Endothelial cell of umbilical vein (primary cell): Measurements from ENCODE around the gene OCA2. TPM values are rescaled to one million over a fixed set of nuclear protein-coding genes. Genes with fewer than 3 reads are reported as not detected.
"Not testable (repeated sequence)": the region's sequence is repeated elsewhere in the genome, so short reads cannot be mapped to it uniquely, and the experiment has no call there.

Source experiments
- BruUV-seq: library from RNA; stranded (reverse); fragments of 400-500 nt; replicated peaks from 2 replicates; lab custom pipeline; 2021; lab: Mats Ljungman, UMichigan
- CTCF ChIA-PET: fragments of 300-600, 350-600 bp; sonication (Branson Sonifier 250); formaldehyde crosslinking; loops from one replicate; lab custom pipeline; 2021; ENCODE audit warnings: antibody characterized with exemption, inconsistent platforms; lab: Charles Lee
- POLR2A ChIA-PET: fragments of 300-600, 350-600 bp; sonication (Branson Sonifier 250); formaldehyde crosslinking; loops from one replicate; lab custom pipeline; 2021; ENCODE audit warnings: antibody characterized with exemption, inconsistent platforms; lab: Charles Lee
- DNase-seq: peaks from one replicate; pipeline ENCODE4 v3.0.0-alpha.2; 2011; ENCODE audit warnings: low read depth, low spot score
- FAIRE-seq: peaks from 2 replicates; lab custom pipeline; 2011; peaks lifted over from hg19 to GRCh38; lab: Jason Lieb, UNC
- H2AFZ ChIP-seq: 2 replicates; pipeline ENCODE4 v1.6.0; 2012; ENCODE audit warnings: low read depth, low read length, control low read depth, inconsistent platforms
- H3K27ac ChIP-seq: 2 replicates; pipeline ENCODE4 v1.5.1; 2011; ENCODE audit warnings: low read depth, mild to moderate bottlenecking, control low read depth, low read length, moderate library complexity; ENCODE audit not compliant: insufficient read depth
- H3K27me3 ChIP-seq, 2 experiments: 2 replicates each; pipeline versions ENCODE4 v1.6.0 to v1.6.1; 2011; ENCODE audit warnings: low read length in 2 of 2, mixed read lengths in 1 of 2; ENCODE audit not compliant: control insufficient read depth in 2 of 2, insufficient read depth in 2 of 2
- H3K36me3 ChIP-seq, 2 experiments: 2 replicates in 1 of 2; 3 replicates in 1 of 2; pipeline ENCODE4 v1.5.1; 2011; ENCODE audit warnings: low read length in 2 of 2, mild to moderate bottlenecking in 1 of 2, moderate library complexity in 1 of 2; ENCODE audit not compliant: control insufficient read depth in 2 of 2, insufficient read depth in 2 of 2; ENCODE audit errors: extremely low read depth in 1 of 2
- H3K4me1 ChIP-seq: 3 replicates; pipeline ENCODE4 v1.5.1; 2011; ENCODE audit warnings: mild to moderate bottlenecking, low read length; ENCODE audit not compliant: control insufficient read depth, insufficient read depth; ENCODE audit errors: extremely low read depth
- H3K4me2 ChIP-seq: 2 replicates; pipeline ENCODE4 v1.6.1; 2011; ENCODE audit warnings: low read length, control low read depth, mixed read lengths; ENCODE audit not compliant: insufficient read depth
- H3K4me3 ChIP-seq, 3 experiments: fragments of 200-600 bp in 1 of 3; sonication (generic), shearing (Covaris generic) in 1 of 3; replicated peaks in 1 of 3; 2 replicates each; pipeline ENCODE4 v1.5.1; 2011 to 2016; ENCODE audit warnings: control low read depth in 3 of 3, low read length in 3 of 3, mild to moderate bottlenecking in 2 of 3, inconsistent platforms in 1 of 3, low read depth in 1 of 3, moderate library complexity in 1 of 3; ENCODE audit not compliant: insufficient read depth in 1 of 3
- H3K79me2 ChIP-seq: 2 replicates; pipeline ENCODE4 v1.6.0; 2012; ENCODE audit warnings: low read length, inconsistent platforms; ENCODE audit not compliant: control insufficient read depth, insufficient read depth
- H3K9ac ChIP-seq: replicated peaks from 2 replicates; pipeline ENCODE3; 2011; ENCODE audit warnings: low read length, control low read depth; ENCODE audit not compliant: insufficient read depth; ENCODE audit errors: extremely low read depth
- H3K9me1 ChIP-seq: replicated peaks from 3 replicates; pipeline ENCODE4 v1.6.0; 2011; ENCODE audit warnings: mild to moderate bottlenecking, low read length; ENCODE audit not compliant: control insufficient read depth, insufficient read depth; ENCODE audit errors: extremely low read depth
- H3K9me3 ChIP-seq: replicated peaks from 2 replicates; pipeline ENCODE4 v1.5.1; 2012; ENCODE audit warnings: low read length, inconsistent platforms; ENCODE audit not compliant: control insufficient read depth, insufficient read depth
- H4K20me1 ChIP-seq: replicated peaks from 2 replicates; pipeline ENCODE3; 2011; ENCODE audit warnings: mild to moderate bottlenecking, low read length; ENCODE audit not compliant: control insufficient read depth, insufficient read depth; ENCODE audit errors: extremely low read depth
- CTCF ChIP-seq, 2 donors: IDR thresholded peaks; 1 replicate in 1 of 2; 2 replicates in 1 of 2; pipeline ENCODE4 v1.5.1; 2011; ENCODE audit warnings: low read length in 2 of 2, mild to moderate bottlenecking in 2 of 2, moderate library complexity in 2 of 2, control low read depth in 1 of 2, inconsistent platforms in 1 of 2, low read depth in 1 of 2; ENCODE audit not compliant: insufficient read depth in 1 of 2; ENCODE audit errors: extremely low read depth in 1 of 2
- EZH2 ChIP-seq: IDR thresholded peaks from 2 replicates; pipeline ENCODE4 v1.6.1; 2012; ENCODE audit warnings: borderline replicate concordance, low read depth, mild to moderate bottlenecking, moderate library complexity, low read length, inconsistent platforms; ENCODE audit not compliant: severe bottlenecking
- FOS ChIP-seq: IDR thresholded peaks from 2 replicates; pipeline ENCODE4 v1.6.1; 2011; ENCODE audit warnings: mild to moderate bottlenecking, low read length, moderate library complexity, borderline replicate concordance; ENCODE audit not compliant: insufficient read depth
- GATA2 ChIP-seq: IDR thresholded peaks from 2 replicates; pipeline ENCODE4 v1.7.0; 2011; ENCODE audit warnings: low read depth, mild to moderate bottlenecking, moderate library complexity, mixed read lengths, low read length; ENCODE audit not compliant: insufficient read length, insufficient read depth
- JUN ChIP-seq: IDR thresholded peaks from 2 replicates; pipeline ENCODE4 v1.6.1; 2011; ENCODE audit warnings: borderline replicate concordance, low read depth; ENCODE audit not compliant: insufficient read length, insufficient read depth
- MAX ChIP-seq: IDR thresholded peaks from 2 replicates; pipeline ENCODE4 v1.6.1; 2011; ENCODE audit not compliant: insufficient read depth, insufficient read length
- MYC ChIP-seq: IDR thresholded peaks from one replicate; pipeline ENCODE4 v1.6.1; 2011; ENCODE audit warnings: mild to moderate bottlenecking, low read depth, low read length
- POLR2A ChIP-seq: IDR thresholded peaks from 2 replicates; pipeline ENCODE4 v1.6.1; 2012; ENCODE audit warnings: low read depth, mild to moderate bottlenecking, control low read depth, low read length
- POLR2AphosphoS5 ChIP-seq: IDR thresholded peaks from 2 replicates; pipeline ENCODE4 v1.6.1; 2012; ENCODE audit warnings: low read depth, mild to moderate bottlenecking, control low read depth, low read length, moderate library complexity; ENCODE audit not compliant: insufficient read depth
- dilution Hi-C: fragments of 300-500 bp; cut with MboI; formaldehyde crosslinking; loops from one replicate; pipeline ENCODE4 v1.15.0; 2019; ENCODE audit warnings: low sequenced_read_pairs; ENCODE audit not compliant: extremely low pct_ligation_motif_present
- intact Hi-C: fragments of 100-400 bp; cut with micrococcal nuclease; formaldehyde crosslinking; loops from one replicate; pipeline ENCODE4 v1.10.0; 2022
- polyA plus RNA-seq, 4 experiments: library from polyadenylated mRNA; depleted of rRNA in 3 of 4; stranded (reverse) in 3 of 4; unstranded in 1 of 4; fragments of >200 nt; gene quantifications; 2 replicates each; pipeline versions ENCODE4 v1.2.1 to v1.2.3, GENCODE V29; 2011 to 2012; ENCODE audit warnings: missing spikeins in 1 of 4
- total RNA-seq: library from RNA; stranded (reverse); gene quantifications from 2 replicates; pipeline ENCODE4 v1.2.3, GENCODE V29; 2021

Gene OCA2
- total and polyA plus RNA-seq, 2 donors (not counting 3 experiments of a cell fraction or from before 2014, with no cell fraction given), result not detected

GRCh38 chr15:27952593-27952992 lies 146.5 kb downstream of the OCA2 start:
- H2AFZ ChIP-seq, H3K4me1 ChIP-seq, POLR2A ChIA-PET, H3K79me2 ChIP-seq, H3K27ac ChIP-seq, H3K9me3 ChIP-seq, H3K9ac ChIP-seq, CTCF ChIA-PET, H3K36me3 ChIP-seq, H3K9me1 ChIP-seq, dilution Hi-C loops, intact Hi-C loops, BruUV-seq, H3K4me2 ChIP-seq, H3K27me3 ChIP-seq, H4K20me1 ChIP-seq, DNase-seq, H3K4me3 ChIP-seq, FAIRE-seq: not testable (repeated sequence)

GRCh38 chr15:27951191-27951890 lies 147.8 kb downstream of the OCA2 start:
- no peak overlapping the region for H2AFZ ChIP-seq
- no peaks in the 10 kb centered on the region for H3K4me1 ChIP-seq
- no peak overlapping the region for H3K4me3 ChIP-seq
- BruUV-seq, result no TSS peak
- CTCF ChIA-PET, result no interaction called here
- no peaks in the 10 kb centered on the region for H3K27me3 ChIP-seq
- POLR2A ChIA-PET, result no interaction called here
- TF ChIP-seq EZH2, result no peak
- TF ChIP-seq CTCF (IDR thresholded peaks at IDR 0.05; ENCODE audit: extremely low read depth in 1 of 2, insufficient read depth in 1 of 2, low read depth in 1 of 2, low read length in 2 of 2), result no peak
- no peak for TF ChIP-seq MYC
- no peak for TF ChIP-seq JUN
- TF ChIP-seq GATA2, result no peak
- no peak for TF ChIP-seq POLR2AphosphoS5
- TF ChIP-seq MAX, result no peak
- no peak for TF ChIP-seq FOS
- no peak for TF ChIP-seq POLR2A
- no peaks in the 10 kb centered on the region for H3K36me3 ChIP-seq
- H3K4me2 ChIP-seq, result no peak overlapping the region
- peaks cover 7% of the 10 kb centered on the region for H3K9me3 ChIP-seq
- H4K20me1 ChIP-seq, result no peaks in the 10 kb centered on the region
- H3K9me1 ChIP-seq, result no peaks in the 10 kb centered on the region
- DNase-seq, result no peak
- H3K27ac ChIP-seq, result no peak overlapping the region
- no peak overlapping the region for H3K9ac ChIP-seq
- no peaks in the 10 kb centered on the region for H3K79me2 ChIP-seq
- intact Hi-C loops (no loop called here), dilution Hi-C loops (no loop called here)
- no peak for FAIRE-seq
